H9 (cell line): Measurements from ENCODE around the gene KCNQ2. TPM values are rescaled to one million over a fixed set of nuclear protein-coding genes. Genes with fewer than 3 reads are reported as not detected.

Experiments
- DNase-seq: peaks from one replicate; pipeline ENCODE4 v3.0.0-alpha.2; 2017
- H2AFZ ChIP-seq: one replicate; pipeline ENCODE4 v1.6.1; 2013; ENCODE audit warnings: mild to moderate bottlenecking, low read length, control low read depth, moderate library complexity
- H2AK5ac ChIP-seq: 2 replicates; pipeline ENCODE4 v1.6.1; 2013; ENCODE audit warnings: low read length, control low read depth, mixed read lengths; ENCODE audit not compliant: insufficient read length
- H2BK120ac ChIP-seq: one replicate; pipeline ENCODE4 v1.6.1; 2013; ENCODE audit warnings: low read depth, mild to moderate bottlenecking, low read length, control low read depth, inconsistent platforms; ENCODE audit not compliant: poor library complexity, severe bottlenecking
- H2BK12ac ChIP-seq: 2 replicates; pipeline ENCODE4 v1.6.1; 2013; ENCODE audit warnings: low read length, control low read depth, mixed read lengths, low read depth; ENCODE audit not compliant: insufficient read length
- H2BK15ac ChIP-seq: 2 replicates; pipeline ENCODE4 v1.6.1; 2013; ENCODE audit warnings: low read depth, low read length, control low read depth
- H2BK20ac ChIP-seq: one replicate; pipeline ENCODE4 v1.6.1; 2013; ENCODE audit warnings: low read depth, mild to moderate bottlenecking, low read length, control low read depth, inconsistent platforms; ENCODE audit not compliant: poor library complexity, severe bottlenecking
- H2BK5ac ChIP-seq: 2 replicates; pipeline ENCODE4 v1.6.1; 2013; ENCODE audit warnings: low read length, control low read depth, mixed read lengths; ENCODE audit not compliant: insufficient read length
- H3K14ac ChIP-seq: 2 replicates; pipeline ENCODE4 v1.6.1; 2013; ENCODE audit warnings: low read length, control low read depth; ENCODE audit not compliant: insufficient read depth
- H3K18ac ChIP-seq: 2 replicates; pipeline ENCODE4 v1.6.1; 2013; ENCODE audit warnings: low read depth, mild to moderate bottlenecking, mixed read lengths, low read length, control low read depth; ENCODE audit not compliant: insufficient read length
- H3K23ac ChIP-seq: 2 replicates; pipeline ENCODE4 v1.6.1; 2013; ENCODE audit warnings: low read length, control low read depth, mixed read lengths, low read depth; ENCODE audit not compliant: insufficient read length
- H3K23me2 ChIP-seq: 2 replicates; pipeline ENCODE4 v1.6.1; 2013; ENCODE audit warnings: low read depth, mild to moderate bottlenecking, mixed read lengths, low read length, control low read depth; ENCODE audit not compliant: insufficient read length, poor library complexity, severe bottlenecking
- H3K27ac ChIP-seq: 2 replicates; pipeline ENCODE4 v1.5.1; 2013; ENCODE audit warnings: low read length, control low read depth, mixed read lengths, low read depth; ENCODE audit not compliant: insufficient read length
- H3K27me3 ChIP-seq: 2 replicates; pipeline ENCODE4 v1.6.1; 2013; ENCODE audit warnings: low read length, control low read depth, inconsistent platforms; ENCODE audit not compliant: insufficient read depth
- H3K4ac ChIP-seq: 2 replicates; pipeline ENCODE4 v1.6.1; 2013; ENCODE audit warnings: low read depth, mild to moderate bottlenecking, control low read depth, inconsistent platforms, low read length, moderate library complexity
- H3K4me1 ChIP-seq: 2 replicates; pipeline ENCODE4 v1.6.1; 2013; ENCODE audit warnings: low read length, control low read depth, inconsistent platforms; ENCODE audit not compliant: insufficient read depth
- H3K4me2 ChIP-seq: 2 replicates; pipeline ENCODE4 v1.6.1; 2013; ENCODE audit warnings: low read length, control low read depth, mixed read lengths; ENCODE audit not compliant: insufficient read length, insufficient read depth
- H3K56ac ChIP-seq: 2 replicates; pipeline ENCODE4 v1.6.1; 2013; ENCODE audit warnings: low read depth, mild to moderate bottlenecking, mixed read lengths, low read length, control low read depth; ENCODE audit not compliant: insufficient read length
- H3K79me1 ChIP-seq: 2 replicates; pipeline ENCODE4 v1.6.1; 2013; ENCODE audit warnings: low read depth, mild to moderate bottlenecking, moderate library complexity, low read length, control low read depth, inconsistent platforms; ENCODE audit not compliant: insufficient read depth, poor library complexity, severe bottlenecking
- H3K79me2 ChIP-seq: 2 replicates; pipeline ENCODE4 v1.6.1; 2013; ENCODE audit warnings: low read length, control low read depth, inconsistent platforms; ENCODE audit not compliant: insufficient read depth
- H3K9ac ChIP-seq: 2 replicates; pipeline ENCODE4 v1.6.1; 2013; ENCODE audit warnings: low read length, control low read depth, mixed read lengths; ENCODE audit not compliant: insufficient read length; ENCODE audit errors: extremely low read depth
- H3K9me3 ChIP-seq: one replicate; pipeline ENCODE4 v1.6.1; 2013; ENCODE audit warnings: low read depth, low read length, inconsistent platforms; ENCODE audit not compliant: control insufficient read depth
- H3T11ph ChIP-seq: one replicate; pipeline ENCODE4 v1.6.1; 2013; ENCODE audit warnings: mild to moderate bottlenecking, low read length, control low read depth, inconsistent platforms
- H4K20me1 ChIP-seq: one replicate; pipeline ENCODE4 v1.6.1; 2013; ENCODE audit not compliant: control insufficient read depth, insufficient read length, insufficient read depth
- H4K5ac ChIP-seq: 2 replicates; pipeline ENCODE4 v1.6.1; 2013; ENCODE audit warnings: low read depth, mild to moderate bottlenecking, mixed read lengths, low read length, control low read depth; ENCODE audit not compliant: insufficient read length
- H4K8ac ChIP-seq: replicated peaks from 2 replicates; pipeline ENCODE4 v1.6.1; 2013; ENCODE audit warnings: low read length, control low read depth, mixed read lengths, low read depth; ENCODE audit not compliant: insufficient read length
- H4K91ac ChIP-seq: 2 replicates; pipeline ENCODE4 v1.6.1; 2013; ENCODE audit warnings: low read depth, mild to moderate bottlenecking, moderate library complexity, mixed read lengths, low read length, control low read depth; ENCODE audit not compliant: insufficient read length
- H3K27ac Mint-ChIP-seq, 3 experiments: 2 replicates in 2 of 3; 3 replicates in 1 of 3; pipeline ENCODE4 v1.8.0; 2020 to 2021; ENCODE audit warnings: mixed read lengths in 3 of 3, mild to moderate bottlenecking in 1 of 3, moderate library complexity in 1 of 3
- H3K27me3 Mint-ChIP-seq: 2 replicates; pipeline ENCODE4 v1.8.0; 2021; ENCODE audit warnings: low read depth, mild to moderate bottlenecking, moderate library complexity, mixed read lengths
- H3K36me3 Mint-ChIP-seq, 3 experiments: 2 replicates in 2 of 3; 3 replicates in 1 of 3; pipeline ENCODE4 v1.8.0; 2020 to 2021; ENCODE audit warnings: low read depth in 3 of 3, mixed read lengths in 3 of 3; ENCODE audit not compliant: insufficient read depth in 1 of 3
- H3K4me1 Mint-ChIP-seq, 2 experiments: 2 replicates each; pipeline ENCODE4 v1.8.0; 2020; ENCODE audit warnings: mixed read lengths in 2 of 2
- H3K4me3 Mint-ChIP-seq, 2 experiments: 2 replicates in 1 of 2; 3 replicates in 1 of 2; pipeline ENCODE4 v1.8.0; 2020 to 2021; ENCODE audit warnings: mild to moderate bottlenecking in 2 of 2, mixed read lengths in 2 of 2, moderate library complexity in 1 of 2
- H3K9me3 Mint-ChIP-seq, 2 experiments: 2 replicates in 1 of 2; 3 replicates in 1 of 2; pipeline ENCODE4 v1.8.0; 2020; ENCODE audit warnings: mild to moderate bottlenecking in 2 of 2, mixed read lengths in 2 of 2, moderate library complexity in 1 of 2
- WGBS: extraction: QIAGEN DNeasy Blood & Tissue Kit; methylation state at CpG from one replicate; pipeline ENCODE4 v1.1.7; 2013; ENCODE audit warnings: missing lambda C conversion rate, low lambda C conversion rate, mixed read lengths; ENCODE audit not compliant: insufficient read length; ENCODE audit errors: extremely low coverage; 5-methylcytosine and 5-hydroxymethylcytosine counted together
- total RNA-seq: library from RNA; stranded (reverse); gene quantifications from 2 replicates; pipeline ENCODE4 v1.2.1, GENCODE V29; 2021
- TF ChIP-seq, protein P1 (sequence below): fragments of 200-600 bp; sonication (generic); conservative IDR thresholded peaks from 3 replicates; pipeline ENCODE4 v1.8.0; 2021; ENCODE audit warnings: antibody characterized with exemption, mild to moderate bottlenecking

The KCNQ2 gene
- total RNA-seq, 1 experiment from 2014 or later = 69.2 TPM

DNA sequence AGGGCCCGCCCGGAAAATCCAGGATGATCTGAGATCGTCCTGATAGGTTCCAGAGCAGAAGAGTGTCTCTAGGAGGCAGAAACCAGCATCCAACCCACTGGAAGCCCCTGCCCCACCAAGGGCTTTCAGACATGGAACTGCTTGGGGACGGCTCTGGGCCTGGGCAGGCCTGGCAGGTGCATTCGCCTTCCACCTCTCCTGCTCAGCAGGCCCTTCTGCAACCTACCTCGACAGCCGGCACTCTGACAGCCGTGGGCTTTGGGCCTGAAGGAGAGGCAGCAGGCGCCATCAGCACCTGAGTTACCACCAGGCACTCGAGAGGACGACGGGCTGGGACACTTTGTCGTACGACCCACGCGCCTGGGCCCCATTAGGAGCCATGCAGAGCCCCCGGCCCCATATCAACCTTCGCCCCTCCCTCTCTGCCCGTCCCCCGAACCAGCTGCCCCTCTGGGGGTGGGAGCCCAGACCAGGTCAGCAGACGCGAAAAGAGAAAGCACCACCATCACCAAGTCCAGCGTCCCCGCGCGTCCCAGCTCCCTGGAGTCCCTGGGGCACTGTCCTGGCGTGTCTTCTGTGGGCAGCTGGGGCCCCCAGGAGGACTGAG, 44.6 kb downstream of the KCNQ2 start:
- Histone ChIP-seq H3K4me2 (no peak overlapping the region), H3K27ac (no peak overlapping the region), H3K14ac (no peak overlapping the region), H4K8ac (no peak overlapping the region), H2BK120ac (no peak overlapping the region), H3K9me3 (no peaks in the 10 kb centered on the region), H3K9ac (no peak overlapping the region), H4K20me1 (no peaks in the 10 kb centered on the region), H3K79me2 (no peaks in the 10 kb centered on the region), H4K91ac (no peak overlapping the region), H3K4ac (no peak overlapping the region), H2BK12ac (no peak overlapping the region), H3K56ac (no peak overlapping the region), H3T11ph (no peak overlapping the region), H2BK15ac (no peak overlapping the region), H3K23me2 (no peaks in the 10 kb centered on the region), H3K79me1 (no peaks in the 10 kb centered on the region), H3K4me1 (no peaks in the 10 kb centered on the region), H3K18ac (no peak overlapping the region), H3K23ac (no peak overlapping the region), H3K27me3 (no peaks in the 10 kb centered on the region), H2BK20ac (no peak overlapping the region), H2BK5ac (no peak overlapping the region), H2AK5ac (no peak overlapping the region), H2AFZ (no peak overlapping the region), H4K5ac (no peak overlapping the region)
- no peak overlapping the region for H3K4me3 Mint-ChIP-seq
- H3K9me3 Mint-ChIP-seq = peaks cover 0 to 3% of the 10 kb centered on the region in 2 experiments; a peak in 1 of 5 replicates
- no peak for DNase-seq
- H3K4me1 Mint-ChIP-seq = peaks cover 0 to 7% of the 10 kb centered on the region in 2 experiments; a peak in 2 of 4 replicates
- no peak overlapping the region for H3K27ac Mint-ChIP-seq
- H3K27me3 Mint-ChIP-seq = no peaks in the 10 kb centered on the region
- WGBS = no CpG with 5 or more reads among the region's 27 CpGs
- TF ChIP-seq, protein P1, sequence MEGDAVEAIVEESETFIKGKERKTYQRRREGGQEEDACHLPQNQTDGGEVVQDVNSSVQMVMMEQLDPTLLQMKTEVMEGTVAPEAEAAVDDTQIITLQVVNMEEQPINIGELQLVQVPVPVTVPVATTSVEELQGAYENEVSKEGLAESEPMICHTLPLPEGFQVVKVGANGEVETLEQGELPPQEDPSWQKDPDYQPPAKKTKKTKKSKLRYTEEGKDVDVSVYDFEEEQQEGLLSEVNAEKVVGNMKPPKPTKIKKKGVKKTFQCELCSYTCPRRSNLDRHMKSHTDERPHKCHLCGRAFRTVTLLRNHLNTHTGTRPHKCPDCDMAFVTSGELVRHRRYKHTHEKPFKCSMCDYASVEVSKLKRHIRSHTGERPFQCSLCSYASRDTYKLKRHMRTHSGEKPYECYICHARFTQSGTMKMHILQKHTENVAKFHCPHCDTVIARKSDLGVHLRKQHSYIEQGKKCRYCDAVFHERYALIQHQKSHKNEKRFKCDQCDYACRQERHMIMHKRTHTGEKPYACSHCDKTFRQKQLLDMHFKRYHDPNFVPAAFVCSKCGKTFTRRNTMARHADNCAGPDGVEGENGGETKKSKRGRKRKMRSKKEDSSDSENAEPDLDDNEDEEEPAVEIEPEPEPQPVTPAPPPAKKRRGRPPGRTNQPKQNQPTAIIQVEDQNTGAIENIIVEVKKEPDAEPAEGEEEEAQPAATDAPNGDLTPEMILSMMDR = no peak
- H3K36me3 Mint-ChIP-seq = peaks cover 14 to 25% (median 19%) of the 10 kb centered on the region in 3 experiments
